Measurements from ENCODE around the gene HMCN2.

Gene HMCN2

GRCh38 chr9:130466537-130467217, 201.1 kb downstream of the HMCN2 start:
- H3K27ac ChIP-seq: no peak overlapping the region
- H4K20me1 ChIP-seq (ENCODE audit: insufficient read depth): no peaks in the 10 kb centered on the region
- H3K4me1 ChIP-seq (ENCODE audit: low read depth, poor library complexity, severe bottlenecking): no peaks in the 10 kb centered on the region
- no peaks in the 10 kb centered on the region for H3K79me2 ChIP-seq (ENCODE audit: insufficient read depth, low read depth)
- H3K4me3 ChIP-seq (IDR thresholded peaks at IDR 0.05; ENCODE audit: insufficient read depth, low read depth, low read length): no peak overlapping the region
- no peak overlapping the region for H2AFZ ChIP-seq (ENCODE audit: low read depth)
- no peak for TF ChIP-seq CTCF (conservative IDR thresholded peaks at IDR 0.05; ENCODE audit: low read depth, low read length)
- no peak overlapping the region for H3K9ac ChIP-seq
- no peak overlapping the region for H3K4me2 ChIP-seq
- no peaks in the 10 kb centered on the region for H3K36me3 ChIP-seq (ENCODE audit: insufficient read depth)
- H3K27me3 ChIP-seq (ENCODE audit: insufficient read depth, low read depth): peaks cover 32% of the 10 kb centered on the region

GRCh38 chr9:130467316-130467715, 201.8 kb downstream of the HMCN2 start:
- Histone ChIP-seq H4K20me1 (ENCODE audit: insufficient read depth) (no peaks in the 10 kb centered on the region), H3K4me2 (no peak overlapping the region), H3K36me3 (ENCODE audit: insufficient read depth) (no peaks in the 10 kb centered on the region), H3K4me1 (ENCODE audit: low read depth, poor library complexity, severe bottlenecking) (no peaks in the 10 kb centered on the region), H3K4me3 (IDR thresholded peaks at IDR 0.05; ENCODE audit: insufficient read depth, low read depth, low read length) (no peak overlapping the region), H3K27ac (no peak overlapping the region), H3K27me3 (ENCODE audit: insufficient read depth, low read depth) (peaks cover 35% of the 10 kb centered on the region), H3K79me2 (ENCODE audit: insufficient read depth, low read depth) (no peaks in the 10 kb centered on the region), H2AFZ (ENCODE audit: low read depth) (no peak overlapping the region), H3K9ac (no peak overlapping the region)
- TF ChIP-seq CTCF (conservative IDR thresholded peaks at IDR 0.05; ENCODE audit: low read depth, low read length): no peak

GRCh38 chr9:130468566-130468965, 203.0 kb downstream of the HMCN2 start:
- no peak overlapping the region for H3K4me2 ChIP-seq
- H3K4me3 ChIP-seq (IDR thresholded peaks at IDR 0.05; ENCODE audit: insufficient read depth, low read depth, low read length): no peak overlapping the region
- H3K9ac ChIP-seq: no peak overlapping the region
- no peak for TF ChIP-seq CTCF (conservative IDR thresholded peaks at IDR 0.05; ENCODE audit: low read depth, low read length)
- H4K20me1 ChIP-seq (ENCODE audit: insufficient read depth): no peaks in the 10 kb centered on the region
- H3K4me1 ChIP-seq (ENCODE audit: low read depth, poor library complexity, severe bottlenecking): no peaks in the 10 kb centered on the region
- no peak overlapping the region for H2AFZ ChIP-seq (ENCODE audit: low read depth)
- H3K36me3 ChIP-seq (ENCODE audit: insufficient read depth): no peaks in the 10 kb centered on the region
- H3K27me3 ChIP-seq (ENCODE audit: insufficient read depth, low read depth): peaks cover 34% of the 10 kb centered on the region
- H3K27ac ChIP-seq: no peak overlapping the region
- H3K79me2 ChIP-seq (ENCODE audit: insufficient read depth, low read depth): no peaks in the 10 kb centered on the region

GRCh38 chr9:130470269-130470668, 204.7 kb downstream of the HMCN2 start:
- H3K36me3 ChIP-seq (ENCODE audit: insufficient read depth): no peaks in the 10 kb centered on the region
- H3K4me1 ChIP-seq (ENCODE audit: low read depth, poor library complexity, severe bottlenecking): no peaks in the 10 kb centered on the region
- H3K4me3 ChIP-seq (IDR thresholded peaks at IDR 0.05; ENCODE audit: insufficient read depth, low read depth, low read length): no peak overlapping the region
- no peak overlapping the region for H3K4me2 ChIP-seq
- H3K9ac ChIP-seq: no peak overlapping the region
- no peak for TF ChIP-seq CTCF (conservative IDR thresholded peaks at IDR 0.05; ENCODE audit: low read depth, low read length)
- H3K79me2 ChIP-seq (ENCODE audit: insufficient read depth, low read depth): no peaks in the 10 kb centered on the region
- no peaks in the 10 kb centered on the region for H4K20me1 ChIP-seq (ENCODE audit: insufficient read depth)
- H3K27ac ChIP-seq: no peak overlapping the region
- no peak overlapping the region for H2AFZ ChIP-seq (ENCODE audit: low read depth)
- peaks cover 34% of the 10 kb centered on the region for H3K27me3 ChIP-seq (ENCODE audit: insufficient read depth, low read depth)
